ENCODE measurements around the gene IQSEC1. TPM values are rescaled to one million over a fixed set of nuclear protein-coding genes. Genes with fewer than 3 reads are reported as not detected.

The IQSEC1 gene
- total and polyA plus RNA-seq, 2 donors, result 9.4 to 21.9 TPM

GRCh38 chr3:13067778-13068177 lies 5.5 kb downstream of the IQSEC1 start:
- Histone ChIP-seq H3K27me3 (ENCODE audit: control insufficient read depth in 2 of 2, insufficient read depth in 1 of 2, low read length in 1 of 2) (peaks cover 2 to 8% of the 10 kb centered on the region in 2 donors), H3K27ac (ENCODE audit: low read depth in 1 of 2, low read length in 1 of 2) (no peak overlapping the region), H3K36me3 (ENCODE audit: control insufficient read depth in 2 of 2, insufficient read depth in 2 of 2, low read length in 1 of 2) (no peaks in the 10 kb centered on the region), H3K4me1 (ENCODE audit: control insufficient read depth in 2 of 2, insufficient read depth in 2 of 2, low read length in 2 of 2) (peaks cover 28 to 74% of the 10 kb centered on the region in 2 donors), H3K9me3 (ENCODE audit: control insufficient read depth in 2 of 2, insufficient read depth in 1 of 2, low read length in 1 of 2) (peaks cover 2 to 4% of the 10 kb centered on the region in 2 donors), H3K4me3 (ENCODE audit: low read length in 2 of 2) (no peak overlapping the region)
- no peak for DNase-seq (ENCODE audit: low read depth in 6 of 9, low spot score in 9 of 9)
- 96% methylated on average over 4 of the region's 4 CpGs for WGBS

DNA sequence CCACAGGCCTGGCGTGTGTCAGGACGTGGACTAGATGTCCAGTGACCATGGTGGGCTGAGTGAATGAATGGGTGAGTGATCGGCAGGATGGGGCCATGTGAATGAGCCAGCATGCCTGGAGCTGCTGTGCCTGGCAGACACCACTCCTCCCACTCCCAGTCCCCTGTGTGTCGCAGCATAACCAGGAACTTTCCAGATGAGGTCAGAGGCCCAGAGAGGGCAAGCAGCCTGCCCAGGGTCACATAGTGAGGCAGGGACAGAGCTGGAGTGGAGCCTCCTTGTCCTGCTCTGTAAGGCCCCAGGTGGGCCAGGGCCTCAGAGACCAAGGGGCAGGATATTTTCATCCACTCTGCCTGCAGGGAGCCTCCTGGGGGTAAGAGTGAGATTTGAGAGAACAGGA lies 6.4 kb downstream of the IQSEC1 start:
- WGBS, result 92% methylated on average over 4 of the region's 4 CpGs
- peaks cover 2 to 4% of the 10 kb centered on the region in 2 donors for H3K9me3 ChIP-seq (ENCODE audit: control insufficient read depth in 2 of 2, insufficient read depth in 1 of 2, low read length in 1 of 2)
- no peaks in the 10 kb centered on the region for H3K27me3 ChIP-seq (ENCODE audit: control insufficient read depth in 2 of 2, insufficient read depth in 1 of 2, low read length in 1 of 2)
- no peak for DNase-seq (ENCODE audit: low read depth in 6 of 9, low spot score in 9 of 9)
- H3K27ac ChIP-seq (ENCODE audit: low read depth in 1 of 2, low read length in 1 of 2), result no peak overlapping the region
- no peaks in the 10 kb centered on the region for H3K36me3 ChIP-seq (ENCODE audit: control insufficient read depth in 2 of 2, insufficient read depth in 2 of 2, low read length in 1 of 2)
- H3K4me1 ChIP-seq (ENCODE audit: control insufficient read depth in 2 of 2, insufficient read depth in 2 of 2, low read length in 2 of 2), result peaks cover 20 to 64% of the 10 kb centered on the region in 2 donors
- no peak overlapping the region for H3K4me3 ChIP-seq (ENCODE audit: low read length in 2 of 2)

GRCh38 chr3:13066236-13066635 lies 7.0 kb downstream of the IQSEC1 start:
- no peak overlapping the region for H3K4me3 ChIP-seq (ENCODE audit: low read length in 2 of 2)
- peaks cover 2 to 4% of the 10 kb centered on the region in 2 donors for H3K9me3 ChIP-seq (ENCODE audit: control insufficient read depth in 2 of 2, insufficient read depth in 1 of 2, low read length in 1 of 2)
- WGBS, result 38% methylated on average over 11 of the region's 11 CpGs
- peaks cover 20 to 58% of the 10 kb centered on the region in 2 donors for H3K4me1 ChIP-seq (ENCODE audit: control insufficient read depth in 2 of 2, insufficient read depth in 2 of 2, low read length in 2 of 2)
- H3K27ac ChIP-seq (ENCODE audit: low read depth in 1 of 2, low read length in 1 of 2), result peak overlapping the region in 1 of 2 donors; percentile 14
- no peaks in the 10 kb centered on the region for H3K27me3 ChIP-seq (ENCODE audit: control insufficient read depth in 2 of 2, insufficient read depth in 1 of 2, low read length in 1 of 2)
- DNase-seq (ENCODE audit: low read depth in 6 of 9, low spot score in 9 of 9), result no peak
- no peaks in the 10 kb centered on the region for H3K36me3 ChIP-seq (ENCODE audit: control insufficient read depth in 2 of 2, insufficient read depth in 2 of 2, low read length in 1 of 2)

- H3K4me1 ChIP-seq (ENCODE audit: control insufficient read depth in 2 of 2, insufficient read depth in 2 of 2, low read length in 2 of 2), result peaks cover 18 to 53% of the 10 kb centered on the region in 2 donors
- no peak for DNase-seq (ENCODE audit: low read depth in 6 of 9, low spot score in 9 of 9)
- 75% methylated on average over 4 of the region's 4 CpGs for WGBS
Observed at GRCh38 chr3:13065727-13066126, 7.5 kb downstream of the IQSEC1 start.

DNA sequence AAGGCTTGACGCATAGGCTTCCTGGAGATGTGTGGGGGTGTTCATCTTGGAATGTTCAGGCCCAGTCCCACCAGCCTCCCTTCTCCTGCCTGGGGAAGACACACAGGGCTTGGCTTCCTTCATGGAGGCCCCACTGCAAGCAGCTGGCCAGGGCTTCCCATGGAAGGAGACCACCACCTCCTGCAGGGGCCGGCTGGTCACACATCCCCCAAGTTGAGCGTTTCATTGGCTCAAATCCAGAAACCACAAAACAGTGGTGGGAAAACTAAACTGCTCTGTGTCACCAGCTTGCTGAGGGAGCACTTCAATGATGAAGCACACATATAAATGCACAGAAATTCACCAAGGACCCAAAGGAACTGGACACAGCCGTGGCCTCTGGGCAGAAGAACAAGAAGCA lies 8.3 kb downstream of the IQSEC1 start:
- no peak for DNase-seq (ENCODE audit: low read depth in 6 of 9, low spot score in 9 of 9)
- peaks cover 2 to 4% of the 10 kb centered on the region in 2 donors for H3K9me3 ChIP-seq (ENCODE audit: control insufficient read depth in 2 of 2, insufficient read depth in 1 of 2, low read length in 1 of 2)
- peaks cover 10 to 46% of the 10 kb centered on the region in 2 donors for H3K4me1 ChIP-seq (ENCODE audit: control insufficient read depth in 2 of 2, insufficient read depth in 2 of 2, low read length in 2 of 2)
- 57% methylated on average over 4 of the region's 4 CpGs for WGBS
- no peaks in the 10 kb centered on the region for H3K27me3 ChIP-seq (ENCODE audit: control insufficient read depth in 2 of 2, insufficient read depth in 1 of 2, low read length in 1 of 2)
- no peak overlapping the region for H3K4me3 ChIP-seq (ENCODE audit: low read length in 2 of 2)
- no peak overlapping the region for H3K27ac ChIP-seq (ENCODE audit: low read depth in 1 of 2, low read length in 1 of 2)
- H3K36me3 ChIP-seq (ENCODE audit: control insufficient read depth in 2 of 2, insufficient read depth in 2 of 2, low read length in 1 of 2), result no peaks in the 10 kb centered on the region

More at GRCh38 chr3:13065727-13066126, 7.5 kb downstream of the IQSEC1 start:
- Histone ChIP-seq H3K36me3 (ENCODE audit: control insufficient read depth in 2 of 2, insufficient read depth in 2 of 2, low read length in 1 of 2) (no peaks in the 10 kb centered on the region), H3K4me3 (ENCODE audit: low read length in 2 of 2) (no peak overlapping the region), H3K27ac (ENCODE audit: low read depth in 1 of 2, low read length in 1 of 2) (no peak overlapping the region), H3K27me3 (ENCODE audit: control insufficient read depth in 2 of 2, insufficient read depth in 1 of 2, low read length in 1 of 2) (no peaks in the 10 kb centered on the region), H3K9me3 (ENCODE audit: control insufficient read depth in 2 of 2, insufficient read depth in 1 of 2, low read length in 1 of 2) (peaks cover 2 to 4% of the 10 kb centered on the region in 2 donors)

- no peak for DNase-seq (ENCODE audit: low read depth in 6 of 9, low spot score in 9 of 9)
- WGBS, result 89% methylated on average over 12 of the region's 12 CpGs
- H3K4me3 ChIP-seq (ENCODE audit: low read length in 2 of 2), result no peak overlapping the region
- no peaks in the 10 kb centered on the region for H3K36me3 ChIP-seq (ENCODE audit: control insufficient read depth in 2 of 2, insufficient read depth in 2 of 2, low read length in 1 of 2)
- no peak overlapping the region for H3K27ac ChIP-seq (ENCODE audit: low read depth in 1 of 2, low read length in 1 of 2)
- H3K4me1 ChIP-seq (ENCODE audit: control insufficient read depth in 2 of 2, insufficient read depth in 2 of 2, low read length in 2 of 2), result peaks cover 4 to 39% of the 10 kb centered on the region in 2 donors
- H3K9me3 ChIP-seq (ENCODE audit: control insufficient read depth in 2 of 2, insufficient read depth in 1 of 2, low read length in 1 of 2), result peaks cover 2 to 4% of the 10 kb centered on the region in 2 donors
- H3K27me3 ChIP-seq (ENCODE audit: control insufficient read depth in 2 of 2, insufficient read depth in 1 of 2, low read length in 1 of 2), result no peaks in the 10 kb centered on the region
Observed at GRCh38 chr3:13064159-13064868, 8.9 kb downstream of the IQSEC1 start.

DNA sequence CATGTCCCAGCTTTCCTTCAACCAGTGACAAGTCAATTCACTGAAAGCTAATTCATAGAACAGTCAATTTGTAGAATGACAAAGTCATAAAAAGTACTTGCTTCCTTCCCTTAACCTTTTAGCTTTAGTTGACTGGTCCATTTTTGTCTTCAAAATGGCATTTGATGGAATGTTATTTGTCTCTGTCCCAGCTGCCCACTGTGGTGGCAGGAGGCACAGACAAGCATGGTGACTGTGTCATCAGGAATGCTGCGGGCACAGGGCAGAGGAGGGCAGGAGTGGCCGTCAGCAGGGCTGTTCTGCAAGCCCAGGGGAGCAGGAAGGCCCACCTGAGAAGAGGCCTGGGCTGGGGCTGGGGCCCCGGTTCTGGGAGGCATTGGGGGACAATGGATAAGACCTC lies 10.0 kb downstream of the IQSEC1 start:
- H3K4me3 ChIP-seq (ENCODE audit: low read length in 2 of 2), result no peak overlapping the region
- H3K9me3 ChIP-seq (ENCODE audit: control insufficient read depth in 2 of 2, insufficient read depth in 1 of 2, low read length in 1 of 2), result peaks cover 0 to under 1% of the 10 kb centered on the region in 2 donors
- H3K4me1 ChIP-seq (ENCODE audit: control insufficient read depth in 2 of 2, insufficient read depth in 2 of 2, low read length in 2 of 2), result peaks cover 0 to 35% of the 10 kb centered on the region in 2 donors
- no peaks in the 10 kb centered on the region for H3K36me3 ChIP-seq (ENCODE audit: control insufficient read depth in 2 of 2, insufficient read depth in 2 of 2, low read length in 1 of 2)
- no peak overlapping the region for H3K27ac ChIP-seq (ENCODE audit: low read depth in 1 of 2, low read length in 1 of 2)
- no peaks in the 10 kb centered on the region for H3K27me3 ChIP-seq (ENCODE audit: control insufficient read depth in 2 of 2, insufficient read depth in 1 of 2, low read length in 1 of 2)
- 90% methylated on average over 3 of the region's 3 CpGs for WGBS
- DNase-seq (ENCODE audit: low read depth in 6 of 9, low spot score in 9 of 9), result no peak

DNA sequence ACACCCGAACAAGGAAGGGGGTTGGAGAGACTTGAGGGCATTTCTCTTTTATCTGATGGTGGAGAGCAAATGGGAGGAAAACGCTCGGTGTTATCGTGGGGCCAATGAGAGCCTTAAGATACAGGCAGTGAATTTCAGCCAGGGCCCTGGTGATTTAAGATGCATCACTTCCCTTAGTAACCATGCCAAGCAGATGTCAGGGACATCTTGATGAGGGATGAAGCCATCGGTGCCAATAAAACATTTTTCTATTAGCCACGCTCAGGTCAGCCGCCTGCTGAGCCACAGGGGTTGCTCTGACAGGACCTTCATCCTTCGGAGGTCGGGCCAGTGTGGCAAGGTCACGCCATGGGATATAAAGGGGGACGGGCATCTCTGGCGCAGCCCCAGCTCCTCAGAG lies 10.6 kb downstream of the IQSEC1 start:
- WGBS, result 97% methylated on average over 12 of the region's 12 CpGs
- no peak overlapping the region for H3K4me3 ChIP-seq (ENCODE audit: low read length in 2 of 2)
- no peak for DNase-seq (ENCODE audit: low read depth in 6 of 9, low spot score in 9 of 9)
- H3K9me3 ChIP-seq (ENCODE audit: control insufficient read depth in 2 of 2, insufficient read depth in 1 of 2, low read length in 1 of 2), result no peaks in the 10 kb centered on the region
- H3K27ac ChIP-seq (ENCODE audit: low read depth in 1 of 2, low read length in 1 of 2), result no peak overlapping the region
- no peaks in the 10 kb centered on the region for H3K36me3 ChIP-seq (ENCODE audit: control insufficient read depth in 2 of 2, insufficient read depth in 2 of 2, low read length in 1 of 2)
- peaks cover 3 to 35% of the 10 kb centered on the region in 2 donors for H3K4me1 ChIP-seq (ENCODE audit: control insufficient read depth in 2 of 2, insufficient read depth in 2 of 2, low read length in 2 of 2)
- no peaks in the 10 kb centered on the region for H3K27me3 ChIP-seq (ENCODE audit: control insufficient read depth in 2 of 2, insufficient read depth in 1 of 2, low read length in 1 of 2)

- WGBS, result 95% methylated on average over 16 of the region's 16 CpGs
- H3K4me3 ChIP-seq (ENCODE audit: low read length in 2 of 2), result no peak overlapping the region
- no peaks in the 10 kb centered on the region for H3K9me3 ChIP-seq (ENCODE audit: control insufficient read depth in 2 of 2, insufficient read depth in 1 of 2, low read length in 1 of 2)
- H3K27me3 ChIP-seq (ENCODE audit: control insufficient read depth in 2 of 2, insufficient read depth in 1 of 2, low read length in 1 of 2), result no peaks in the 10 kb centered on the region
- no peaks in the 10 kb centered on the region for H3K36me3 ChIP-seq (ENCODE audit: control insufficient read depth in 2 of 2, insufficient read depth in 2 of 2, low read length in 1 of 2)
- H3K27ac ChIP-seq (ENCODE audit: low read depth in 1 of 2, low read length in 1 of 2), result no peak overlapping the region
- DNase-seq (ENCODE audit: low read depth in 6 of 9, low spot score in 9 of 9), result no peak
- peaks cover 5 to 21% of the 10 kb centered on the region in 2 donors for H3K4me1 ChIP-seq (ENCODE audit: control insufficient read depth in 2 of 2, insufficient read depth in 2 of 2, low read length in 2 of 2)
Observed at GRCh38 chr3:13060341-13060910, 12.8 kb downstream of the IQSEC1 start.

Data from thymus (tissue), 11 donors.